Measurements from ENCODE around the gene GALNT10. TPM values are rescaled to one million over a fixed set of nuclear protein-coding genes. Genes with fewer than 3 reads are reported as not detected.

GALNT10 gene
- total and polyA plus RNA-seq, 2 experiments from 2014 or later: 3.2 to 12.9 TPM

GRCh38 chr5:154342211-154342610, 151.7 kb downstream of the GALNT10 start (continued):
- TF ChIP-seq ZNF462 (CRISPR knock-in tag; IDR thresholded peaks at IDR 0.05): no peak
- TF ChIP-seq NANOG (IDR thresholded peaks at IDR 0.05; ENCODE audit: borderline replicate concordance): no peak
- no peak for TF ChIP-seq REST (IDR thresholded peaks at IDR 0.05; ENCODE audit: unreplicated experiment)
- no peak for TF ChIP-seq JUNB (IDR thresholded peaks at IDR 0.05; ENCODE audit: unreplicated experiment)

GRCh38 chr5:154342963-154343362, 152.4 kb downstream of the GALNT10 start:
- Histone ChIP-seq H3K27ac (ENCODE audit: low read depth) (no peak overlapping the region), H3K9me2 (ENCODE audit: insufficient read depth) (no peaks in the 10 kb centered on the region), H3K36me3 (ENCODE audit: insufficient read depth) (no peaks in the 10 kb centered on the region), H3K4me2 (no peak overlapping the region), H2AFZ (no peak overlapping the region), H4K20me1 (replicated peaks; ENCODE audit: insufficient read depth) (no peaks in the 10 kb centered on the region), H3F3A (replicated peaks; ENCODE audit: low read depth) (no peaks in the 10 kb centered on the region), H3K79me2 (replicated peaks; ENCODE audit: insufficient read depth) (no peaks in the 10 kb centered on the region), H3K4me1 (ENCODE audit: insufficient read depth) (no peaks in the 10 kb centered on the region), H3K27me3 (ENCODE audit: insufficient read depth) (no peaks in the 10 kb centered on the region), H3K4me3 (no peak overlapping the region)
- Mint-ChIP-seq H3K4me3 (no peak overlapping the region), H3K27ac (no peak overlapping the region; the same call in 1 of the 2 replicates), H3K4me1 (peaks cover 4% of the 10 kb centered on the region; the same call in 2 of the 3 replicates), H3K9me3 (no peaks in the 10 kb centered on the region), H3K27me3 (ENCODE audit: insufficient read depth, low read depth, poor library complexity) (no peaks in the 10 kb centered on the region), H3K36me3 (ENCODE audit: low read depth) (no peaks in the 10 kb centered on the region)
- TF ChIP-seq EZH2phosphoT487 (IDR thresholded peaks at IDR 0.05; ENCODE audit: unreplicated experiment) (no peak), REST (IDR thresholded peaks at IDR 0.05; ENCODE audit: unreplicated experiment) (no peak), POLR2AphosphoS5 (IDR thresholded peaks at IDR 0.05; ENCODE audit: low read depth) (no peak), JUNB (IDR thresholded peaks at IDR 0.05; ENCODE audit: unreplicated experiment) (no peak), NANOG (IDR thresholded peaks at IDR 0.05; ENCODE audit: borderline replicate concordance) (no peak), STAT1 (IDR thresholded peaks at IDR 0.05; ENCODE audit: unreplicated experiment) (no peak)
- DNase-seq (ENCODE audit: low spot score) (no peak), ATAC-seq (no peak)

Measured in GM23338 (cell line).